GM12878 (cell line): ENCODE data around the gene SRL. TPM values are rescaled to one million over a fixed set of nuclear protein-coding genes. Genes with fewer than 3 reads are reported as not detected.

Source experiments
- ATAC-seq: fragments of 200-7000 bp; cut with Tn5 transposase; 3 replicates; pipeline ENCODE4 v1.9.1; 2020; ENCODE audit warnings: mild to moderate bottlenecking, moderate library complexity
- BruUV-seq: library from RNA; stranded (reverse); fragments of 400-500 nt; replicated peaks from 2 replicates; lab custom pipeline; 2021; lab: Mats Ljungman, UMichigan
- CTCF ChIA-PET: fragments of 300-600 bp; sonication (Branson Sonifier 250); formaldehyde crosslinking; extraction: SDS; loops from one replicate; lab custom pipeline; 2021; ENCODE audit warnings: inconsistent platforms; lab: Yijun Ruan, JAX
- POLR2A ChIA-PET: fragments of 350-600 bp; formaldehyde crosslinking; extraction: SDS; loops from one replicate; lab custom pipeline; 2021; ENCODE audit warnings: inconsistent platforms; lab: Charles Lee
- RAD21 ChIA-PET: fragments of 300-600 bp; sonication (Branson Sonifier 250); formaldehyde crosslinking; loops from one replicate; lab custom pipeline; 2023; ENCODE audit warnings: antibody characterized with exemption; ENCODE audit not compliant: unreplicated experiment; lab: Charles Lee
- SMC1A ChIA-PET: fragments of 300-600 bp; sonication (Branson Sonifier 250); formaldehyde crosslinking; loops from one replicate; lab custom pipeline; 2023; ENCODE audit not compliant: unreplicated experiment, uncharacterized antibody; lab: Charles Lee
- DNase-seq: peaks from one replicate; pipeline ENCODE4 v3.0.0-alpha.2; 2011; ENCODE audit warnings: low read depth, low spot score
- FAIRE-seq: peaks from 3 replicates; lab custom pipeline; 2011; peaks lifted over from hg19 to GRCh38; lab: Jason Lieb, UNC
- H2AFZ ChIP-seq: 2 replicates; pipeline ENCODE4 v1.6.0; 2011; ENCODE audit warnings: low read depth, low read length, control low read depth; ENCODE audit not compliant: control insufficient read depth
- H3K27ac ChIP-seq: 2 replicates; pipeline ENCODE4 v1.5.1; 2011; ENCODE audit warnings: control low read depth; ENCODE audit not compliant: control insufficient read depth, insufficient read depth
- H3K27me3 ChIP-seq, 2 experiments: replicated peaks in 1 of 2; 2 replicates each; pipeline versions ENCODE4 v1.6.0 to v1.6.1; 2011; ENCODE audit warnings: low read length in 1 of 2; ENCODE audit not compliant: control insufficient read depth in 2 of 2, insufficient read depth in 2 of 2
- H3K36me3 ChIP-seq, 2 experiments: 2 replicates each; pipeline ENCODE4 v1.5.1; 2011; ENCODE audit warnings: low read length in 1 of 2; ENCODE audit not compliant: control insufficient read depth in 2 of 2, insufficient read depth in 2 of 2
- H3K4me1 ChIP-seq: 2 replicates; pipeline ENCODE4 v1.6.1; 2011; ENCODE audit warnings: mild to moderate bottlenecking, low read length, moderate library complexity, mixed read lengths; ENCODE audit not compliant: control insufficient read depth, insufficient read depth
- H3K4me2 ChIP-seq: 2 replicates; pipeline ENCODE4 v1.6.0; 2011; ENCODE audit warnings: control low read depth; ENCODE audit not compliant: control insufficient read depth, insufficient read depth
- H3K4me3 ChIP-seq: fragments of 200-600 bp; sonication (generic); 2 replicates; pipeline ENCODE4 v1.5.1; 2016
- H3K79me2 ChIP-seq: 2 replicates; pipeline ENCODE4 v1.6.0; 2011; ENCODE audit warnings: low read length; ENCODE audit not compliant: control insufficient read depth, insufficient read depth
- H3K9ac ChIP-seq: 2 replicates; pipeline ENCODE4 v1.8.0; 2011; ENCODE audit warnings: low read length, control low read depth, mixed read lengths; ENCODE audit not compliant: control insufficient read depth, insufficient read depth
- H3K9me3 ChIP-seq: replicated peaks from 3 replicates; pipeline ENCODE4 v1.5.1; 2011; ENCODE audit warnings: mild to moderate bottlenecking, low read length; ENCODE audit not compliant: control insufficient read depth, insufficient read depth
- H4K20me1 ChIP-seq: 2 replicates; pipeline ENCODE4 v1.6.0; 2011; ENCODE audit not compliant: control insufficient read depth, insufficient read depth
- BCLAF1 ChIP-seq: fragments of 450-650 bp; IDR thresholded peaks from 2 replicates; pipeline ENCODE4 v1.6.1; 2017; ENCODE audit warnings: antibody characterized with exemption, mild to moderate bottlenecking, moderate library complexity
- IRF4 ChIP-seq: IDR thresholded peaks from 2 replicates; pipeline ENCODE4 v1.6.1; 2011; ENCODE audit warnings: low read depth, low read length
- JUNB ChIP-seq: IDR thresholded peaks from 2 replicates; pipeline ENCODE4 v1.6.1; 2016; ENCODE audit warnings: antibody characterized with exemption, mild to moderate bottlenecking
- MEF2A ChIP-seq: IDR thresholded peaks from 2 replicates; pipeline ENCODE4 v1.6.1; 2011; ENCODE audit warnings: low read depth, mild to moderate bottlenecking, low read length, moderate library complexity; ENCODE audit not compliant: insufficient read depth
- MTA2 ChIP-seq: fragments of 450-650 bp; IDR thresholded peaks from 2 replicates; pipeline ENCODE4 v1.6.1; 2016; ENCODE audit warnings: low read depth, mild to moderate bottlenecking, moderate library complexity
- NBN ChIP-seq: fragments of 450-650 bp; IDR thresholded peaks from 2 replicates; pipeline ENCODE4 v1.6.1; 2016
- NR2C2 ChIP-seq: IDR thresholded peaks from 2 replicates; pipeline ENCODE4 v1.6.1; 2011; ENCODE audit warnings: borderline replicate concordance, low read depth; ENCODE audit not compliant: control insufficient read depth, insufficient read length
- PAX5 ChIP-seq: IDR thresholded peaks from 2 replicates; pipeline ENCODE4 v1.6.1; 2011; ENCODE audit warnings: low read depth, low read length, borderline replicate concordance
- SP1 ChIP-seq: IDR thresholded peaks from one replicate; pipeline ENCODE4 v1.6.1; 2011; ENCODE audit warnings: low read depth, low read length
- SPI1 ChIP-seq: IDR thresholded peaks from 2 replicates; pipeline ENCODE4 v1.6.1; 2011; ENCODE audit warnings: low read depth, mild to moderate bottlenecking, low read length, moderate library complexity, borderline replicate concordance; ENCODE audit not compliant: insufficient read depth
- TARDBP ChIP-seq: IDR thresholded peaks from 2 replicates; pipeline ENCODE4 v1.6.1; 2016; ENCODE audit warnings: borderline replicate concordance
- YBX1 ChIP-seq: fragments of 450-650 bp; IDR thresholded peaks from 2 replicates; pipeline ENCODE4 v1.6.1; 2016; ENCODE audit warnings: antibody characterized with exemption
- YY1 ChIP-seq: IDR thresholded peaks from 2 replicates; pipeline ENCODE4 v1.6.1; 2011; ENCODE audit warnings: low read depth, mild to moderate bottlenecking, low read length
- ZNF207 ChIP-seq: fragments of 450-650 bp; IDR thresholded peaks from 2 replicates; pipeline ENCODE4 v1.6.1; 2014; ENCODE audit warnings: antibody characterized with exemption, mild to moderate bottlenecking, borderline replicate concordance
- ZZZ3 ChIP-seq: IDR thresholded peaks from 2 replicates; pipeline ENCODE4 v1.6.1; 2011; ENCODE audit warnings: low read depth; ENCODE audit not compliant: control insufficient read depth, insufficient read length
- WGBS: methylation state at CpG from one replicate; pipeline ENCODE4 v1.1.6; 2016; ENCODE audit warnings: low lambda C conversion rate; ENCODE audit not compliant: insufficient replicate concordance, insufficient coverage; ENCODE audit errors: missing lambda C conversion rate; 5-methylcytosine and 5-hydroxymethylcytosine counted together
- in situ Hi-C: fragments of 300-500 bp; cut with MboI; formaldehyde crosslinking; loops from 9 replicates; pipeline ENCODE4 v1.14.3; 2018; ENCODE audit warnings: mixed read lengths
- intact Hi-C: fragments of 100-400 bp; cut with micrococcal nuclease; formaldehyde crosslinking; loops from one replicate; pipeline ENCODE4 v1.14.2; 2022; ENCODE audit not compliant: unreplicated experiment
- polyA plus RNA-seq, 11 experiments: library from polyadenylated mRNA; depleted of rRNA in 4 of 11; unstranded in 6 of 11; stranded (reverse) in 5 of 11; fragments of >200 nt; fragmentation: Nextera tagmentation in 4 of 11; fragmentation: Illumina TruSeq in 1 of 11; extraction: Ambion mirVana in 4 of 11; extraction: Trizol in 1 of 11; gene quantifications; 1 replicate in 1 of 11; 2 replicates in 10 of 11; pipeline versions ENCODE4 v1.2.1 to v1.2.3, GENCODE V29; 2011 to 2016; ENCODE audit warnings: inconsistent platforms in 2 of 11, missing spikeins in 2 of 11, low read depth in 1 of 11
- total RNA-seq, 4 experiments: library from RNA; depleted of rRNA in 3 of 4; stranded (reverse); fragments of >200 nt in 3 of 4; fragmentation: Illumina TruSeq in 1 of 4; extraction: Trizol in 1 of 4; gene quantifications; 2 replicates each; pipeline versions ENCODE4 v1.2.1 to v1.2.3, GENCODE V29; 2013 to 2021
- TF ChIP-seq, protein P1 (sequence below): fragments of 150-350 bp; IDR thresholded peaks from 2 replicates; pipeline ENCODE4 v1.6.1; 2016; ENCODE audit warnings: low read depth, low read length

The SRL gene
- total and polyA plus RNA-seq, 10 of the 15 experiments (the other 5 are each of a cell fraction or from before 2014, with no cell fraction given) = not detected

- H3K4me3 ChIP-seq = no peak overlapping the region
- no peak overlapping the region for H3K4me2 ChIP-seq
- no peaks in the 10 kb centered on the region for H3K79me2 ChIP-seq
- no peak for DNase-seq
- no peak for FAIRE-seq
- ChIA-PET CTCF (no interaction called here), SMC1A (no interaction called here), RAD21 (no interaction called here), POLR2A (no interaction called here)
- BruUV-seq = no TSS peak
- no peaks in the 10 kb centered on the region for H3K36me3 ChIP-seq
- H3K27me3 ChIP-seq = no peaks in the 10 kb centered on the region; a peak in 2 of 4 replicates
- in situ Hi-C loops = no loop called here
- ATAC-seq = no peak
- no peak overlapping the region for H3K27ac ChIP-seq
- intact Hi-C loops = no loop called here
- H3K9me3 ChIP-seq = no peaks in the 10 kb centered on the region
- no peak overlapping the region for H3K9ac ChIP-seq
- no peak overlapping the region for H2AFZ ChIP-seq
- WGBS = 40% methylated on average over 2 of the region's 2 CpGs
- H3K4me1 ChIP-seq = no peaks in the 10 kb centered on the region
- TF ChIP-seq TARDBP (no peak), MEF2A (no peak), SPI1 (no peak), ZNF207 (no peak), NR2C2 (no peak), IRF4 (no peak), MTA2 (no peak), JUNB (no peak), SP1 (no peak), BCLAF1 (no peak), YY1 (no peak), ZZZ3 (no peak), PAX5 (no peak), NBN (no peak), YBX1 (no peak)
- TF ChIP-seq, protein P1, sequence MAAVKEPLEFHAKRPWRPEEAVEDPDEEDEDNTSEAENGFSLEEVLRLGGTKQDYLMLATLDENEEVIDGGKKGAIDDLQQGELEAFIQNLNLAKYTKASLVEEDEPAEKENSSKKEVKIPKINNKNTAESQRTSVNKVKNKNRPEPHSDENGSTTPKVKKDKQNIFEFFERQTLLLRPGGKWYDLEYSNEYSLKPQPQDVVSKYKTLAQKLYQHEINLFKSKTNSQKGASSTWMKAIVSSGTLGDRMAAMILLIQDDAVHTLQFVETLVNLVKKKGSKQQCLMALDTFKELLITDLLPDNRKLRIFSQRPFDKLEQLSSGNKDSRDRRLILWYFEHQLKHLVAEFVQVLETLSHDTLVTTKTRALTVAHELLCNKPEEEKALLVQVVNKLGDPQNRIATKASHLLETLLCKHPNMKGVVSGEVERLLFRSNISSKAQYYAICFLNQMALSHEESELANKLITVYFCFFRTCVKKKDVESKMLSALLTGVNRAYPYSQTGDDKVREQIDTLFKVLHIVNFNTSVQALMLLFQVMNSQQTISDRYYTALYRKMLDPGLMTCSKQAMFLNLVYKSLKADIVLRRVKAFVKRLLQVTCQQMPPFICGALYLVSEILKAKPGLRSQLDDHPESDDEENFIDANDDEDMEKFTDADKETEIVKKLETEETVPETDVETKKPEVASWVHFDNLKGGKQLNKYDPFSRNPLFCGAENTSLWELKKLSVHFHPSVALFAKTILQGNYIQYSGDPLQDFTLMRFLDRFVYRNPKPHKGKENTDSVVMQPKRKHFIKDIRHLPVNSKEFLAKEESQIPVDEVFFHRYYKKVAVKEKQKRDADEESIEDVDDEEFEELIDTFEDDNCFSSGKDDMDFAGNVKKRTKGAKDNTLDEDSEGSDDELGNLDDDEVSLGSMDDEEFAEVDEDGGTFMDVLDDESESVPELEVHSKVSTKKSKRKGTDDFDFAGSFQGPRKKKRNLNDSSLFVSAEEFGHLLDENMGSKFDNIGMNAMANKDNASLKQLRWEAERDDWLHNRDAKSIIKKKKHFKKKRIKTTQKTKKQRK = no peak
- TF ChIP-seq, all 136 proteins: peak for 0
- H4K20me1 ChIP-seq = no peaks in the 10 kb centered on the region
Measured at GRCh38 chr16:4215106-4215505, 26.8 kb downstream of the SRL start.
